B cell (primary cell): ENCODE measurements around the gene KCNC1. TPM values are rescaled to one million over a fixed set of nuclear protein-coding genes. Genes with fewer than 3 reads are reported as not detected.

Experiments
- ATAC-seq: fragments of 200-7000 bp; cut with Tn5 transposase; one replicate; pipeline ENCODE4 v1.10.0; 2021; ENCODE audit warnings: low read depth, mild to moderate bottlenecking, moderate number of reproducible peaks, moderate library complexity
- CTCF ChIA-PET: fragments of 350-600 bp; sonication (Branson Sonifier 250); formaldehyde crosslinking; loops from one replicate; lab custom pipeline; 2021; ENCODE audit warnings: antibody characterized with exemption, inconsistent platforms; lab: Charles Lee
- POLR2A ChIA-PET: fragments of 350-600 bp; sonication (Branson Sonifier 250); formaldehyde crosslinking; loops from one replicate; lab custom pipeline; 2021; ENCODE audit warnings: antibody characterized with exemption; lab: Charles Lee
- DNase-seq: peaks from one replicate; pipeline ENCODE4 v3.0.0; 2013
- H2AFZ ChIP-seq: 2 replicates; pipeline ENCODE4 v1.6.1; 2012; ENCODE audit warnings: mild to moderate bottlenecking, low read depth, low read length; ENCODE audit not compliant: insufficient read depth, poor library complexity, severe bottlenecking
- H3K27ac ChIP-seq, 2 donors: 1 replicate in 1 of 2; 2 replicates in 1 of 2; pipeline ENCODE4 v1.5.1; 2012 to 2013; ENCODE audit warnings: low read length in 2 of 2, mild to moderate bottlenecking in 2 of 2, moderate library complexity in 1 of 2
- H3K27me3 ChIP-seq, 4 experiments: fragments of 200-600 bp in 1 of 4; sonication (generic) in 1 of 4; replicated peaks in 1 of 4; 1 replicate in 2 of 4; 2 replicates in 2 of 4; pipeline versions ENCODE4 v1.6.1 to v1.7.0; 2013 to 2016; ENCODE audit warnings: low read length in 3 of 4, mild to moderate bottlenecking in 2 of 4, mixed read lengths in 1 of 4, moderate library complexity in 1 of 4; ENCODE audit not compliant: insufficient read depth in 4 of 4, control insufficient read depth in 3 of 4; ENCODE audit errors: control extremely low read depth in 1 of 4
- H3K36me3 ChIP-seq, 2 experiments: replicated peaks in 1 of 2; 1 replicate in 1 of 2; 2 replicates in 1 of 2; pipeline versions ENCODE4 v1.6.1 to v1.7.1; 2013; ENCODE audit warnings: low read length in 1 of 2; ENCODE audit not compliant: insufficient read depth in 2 of 2, control insufficient read depth in 1 of 2; ENCODE audit errors: control extremely low read depth in 1 of 2, extremely low read depth in 1 of 2
- H3K4me1 ChIP-seq, 2 donors: fragments of 200-600 bp in 1 of 2; sonication (generic) in 1 of 2; 1 replicate in 1 of 2; 2 replicates in 1 of 2; pipeline versions ENCODE4 v1.5.1 to v1.6.1; 2013 to 2017; ENCODE audit warnings: low read length in 2 of 2; ENCODE audit not compliant: control insufficient read depth in 2 of 2, insufficient read depth in 2 of 2
- H3K4me2 ChIP-seq: replicated peaks from 2 replicates; pipeline ENCODE3; 2012; ENCODE audit warnings: mild to moderate bottlenecking, low read depth, low read length; ENCODE audit not compliant: poor library complexity, severe bottlenecking
- H3K4me3 ChIP-seq, 5 experiments: fragments of 200-600 bp in 1 of 5; sonication (generic) in 1 of 5; 1 replicate in 3 of 5; 2 replicates in 2 of 5; pipeline versions ENCODE4 v1.5.1 to v1.7.0; 2011 to 2016; ENCODE audit warnings: low read length in 4 of 5, mild to moderate bottlenecking in 4 of 5, low read depth in 2 of 5, control low read depth in 1 of 5, moderate library complexity in 1 of 5; ENCODE audit not compliant: insufficient read depth in 1 of 5; ENCODE audit errors: control extremely low read depth in 1 of 5, extremely low read depth in 1 of 5
- H3K79me2 ChIP-seq: fragments of 200-600 bp; sonication (generic); one replicate; pipeline ENCODE4 v1.6.0; 2016; ENCODE audit warnings: low read length; ENCODE audit not compliant: control insufficient read depth, insufficient read depth
- H3K9ac ChIP-seq: fragments of 200-600 bp; sonication (generic); 2 replicates; pipeline ENCODE4 v1.6.1; 2017; ENCODE audit warnings: mild to moderate bottlenecking, low read length, moderate library complexity
- H3K9me3 ChIP-seq, 3 donors: one replicate each; pipeline versions ENCODE4 v1.6.1 to v1.7.1; 2013; ENCODE audit warnings: low read length in 2 of 3; ENCODE audit not compliant: control insufficient read depth in 2 of 3, insufficient read depth in 1 of 3; ENCODE audit errors: control extremely low read depth in 1 of 3
- H4K20me1 ChIP-seq: 2 replicates; pipeline ENCODE4 v1.6.0; 2012; ENCODE audit warnings: mild to moderate bottlenecking, low read length; ENCODE audit not compliant: insufficient read depth, control insufficient read depth, poor library complexity, severe bottlenecking
- H3K27ac Mint-ChIP-seq: one replicate; pipeline ENCODE4 v1.8.0; 2021; ENCODE audit warnings: mixed read lengths
- H3K27me3 Mint-ChIP-seq: one replicate; pipeline ENCODE4 v1.8.0; 2021; ENCODE audit warnings: mixed read lengths
- H3K4me1 Mint-ChIP-seq: one replicate; pipeline ENCODE4 v1.8.0; 2021; ENCODE audit warnings: mixed read lengths
- H3K4me3 Mint-ChIP-seq: one replicate; pipeline ENCODE4 v1.8.0; 2021; ENCODE audit warnings: mixed read lengths
- H3K9me3 Mint-ChIP-seq: one replicate; pipeline ENCODE4 v1.8.0; 2022; ENCODE audit warnings: mixed read lengths; ENCODE audit not compliant: insufficient read depth
- CTCF ChIP-seq: fragments of 200-600 bp; IDR thresholded peaks from one replicate; pipeline ENCODE4 v1.8.0; 2022; ENCODE audit warnings: antibody characterized with exemption, mild to moderate bottlenecking
- EZH2 ChIP-seq: IDR thresholded peaks from 2 replicates; pipeline ENCODE4 v1.6.1; 2012; ENCODE audit warnings: borderline replicate concordance, low read depth, mild to moderate bottlenecking, moderate library complexity, low read length; ENCODE audit not compliant: insufficient read depth, poor library complexity, severe bottlenecking
- WGBS: methylation state at CpG from one replicate; pipeline ENCODE4 v1.1.5; 2013; ENCODE audit warnings: missing lambda C conversion rate; ENCODE audit not compliant: insufficient coverage; 5-methylcytosine and 5-hydroxymethylcytosine counted together
- intact Hi-C: fragments of 100-400 bp; cut with micrococcal nuclease; formaldehyde crosslinking; loops from one replicate; pipeline ENCODE4 v1.10.0; 2022
- polyA plus RNA-seq: library from polyadenylated mRNA; depleted of rRNA; stranded (reverse); fragments of >200 nt; gene quantifications from 2 replicates; pipeline ENCODE4 v1.2.3, GENCODE V29; 2012
- total RNA-seq, 2 donors: library from RNA; stranded (reverse); fragments of 120-200 nt in 1 of 2; gene quantifications; 1 replicate in 1 of 2; 2 replicates in 1 of 2; pipeline versions ENCODE4 v1.2.3 to v1.2.4, GENCODE V29; 2013 to 2022

Gene KCNC1
- total and polyA plus RNA-seq, 2 donors (not counting 1 experiment from before 2014, with no cell fraction given) = not detected

- H3K27me3 ChIP-seq = no peaks in the 10 kb centered on the region
- ATAC-seq = no peak
- no peak overlapping the region for H3K4me2 ChIP-seq
- H3K9me3 ChIP-seq = no peaks in the 10 kb centered on the region
- H3K4me3 Mint-ChIP-seq = no peak overlapping the region
- intact Hi-C loops = no loop called here
- 100% methylated on average over 4 of the region's 7 CpGs for WGBS
- no peak overlapping the region for H2AFZ ChIP-seq
- H3K4me1 ChIP-seq = no peaks in the 10 kb centered on the region
- ChIA-PET CTCF (no interaction called here), POLR2A (interaction anchor here (0.7 kb wide), 1 partner anchor 27 kb away, joined by 4 read pairs; no protein-coding TSS in a partner anchor)
- no peaks in the 10 kb centered on the region for H3K9me3 Mint-ChIP-seq
- H3K27ac Mint-ChIP-seq = no peak overlapping the region
- no peak for TF ChIP-seq CTCF
- no peak for TF ChIP-seq EZH2
- no peaks in the 10 kb centered on the region for H3K4me1 Mint-ChIP-seq
- DNase-seq = no peak
- H3K36me3 ChIP-seq = peaks cover 0 to 1% of the 10 kb centered on the region in 2 experiments
- H3K79me2 ChIP-seq = no peaks in the 10 kb centered on the region
- no peak overlapping the region for H3K27ac ChIP-seq
- no peaks in the 10 kb centered on the region for H3K27me3 Mint-ChIP-seq
- no peak overlapping the region for H3K9ac ChIP-seq
- H3K4me3 ChIP-seq = no peak overlapping the region
- H4K20me1 ChIP-seq = no peaks in the 10 kb centered on the region
These were observed 76.8 kb downstream of the KCNC1 start for GRCh38 chr11:17811352-17811751.

GRCh38 chr11:17812091-17812864 is 77.7 kb downstream of the KCNC1 start:
- ChIA-PET POLR2A (no interaction called here), CTCF (interaction anchor here (0.5 to 1.4 kb wide), 2 partner anchors 21 to 232 kb away, joined by 3 read pairs; no protein-coding TSS in a partner anchor)
- Histone ChIP-seq H4K20me1 (no peaks in the 10 kb centered on the region), H3K4me1 (no peaks in the 10 kb centered on the region), H3K9ac (no peak overlapping the region), H3K79me2 (no peaks in the 10 kb centered on the region), H3K27ac (no peak overlapping the region), H2AFZ (no peak overlapping the region), H3K36me3 (peaks cover 0 to 1% of the 10 kb centered on the region in 2 experiments), H3K9me3 (no peaks in the 10 kb centered on the region), H3K4me2 (no peak overlapping the region), H3K4me3 (no peak overlapping the region), H3K27me3 (no peaks in the 10 kb centered on the region)
- H3K27ac Mint-ChIP-seq = no peak overlapping the region
- TF ChIP-seq EZH2 (no peak), CTCF (no peak)
- intact Hi-C loops = no loop called here
- no peak for DNase-seq
- H3K9me3 Mint-ChIP-seq = no peaks in the 10 kb centered on the region
- H3K27me3 Mint-ChIP-seq = no peaks in the 10 kb centered on the region
- ATAC-seq = no peak
- 94% methylated on average over 2 of the region's 2 CpGs for WGBS
- no peaks in the 10 kb centered on the region for H3K4me1 Mint-ChIP-seq
- H3K4me3 Mint-ChIP-seq = no peak overlapping the region
